H9 (cell line): ENCODE data around the gene ARAP2. TPM values are rescaled to one million over a fixed set of nuclear protein-coding genes. Genes with fewer than 3 reads are reported as not detected.

Experiments used
- DNase-seq: peaks from one replicate; pipeline ENCODE4 v3.0.0-alpha.2; 2017
- H2AFZ ChIP-seq: one replicate; pipeline ENCODE4 v1.6.1; 2013; ENCODE audit warnings: mild to moderate bottlenecking, low read length, control low read depth, moderate library complexity
- H2AK5ac ChIP-seq: 2 replicates; pipeline ENCODE4 v1.6.1; 2013; ENCODE audit warnings: low read length, control low read depth, mixed read lengths; ENCODE audit not compliant: insufficient read length
- H2BK120ac ChIP-seq: one replicate; pipeline ENCODE4 v1.6.1; 2013; ENCODE audit warnings: low read depth, mild to moderate bottlenecking, low read length, control low read depth, inconsistent platforms; ENCODE audit not compliant: poor library complexity, severe bottlenecking
- H2BK12ac ChIP-seq: 2 replicates; pipeline ENCODE4 v1.6.1; 2013; ENCODE audit warnings: low read length, control low read depth, mixed read lengths, low read depth; ENCODE audit not compliant: insufficient read length
- H2BK15ac ChIP-seq: 2 replicates; pipeline ENCODE4 v1.6.1; 2013; ENCODE audit warnings: low read depth, low read length, control low read depth
- H2BK20ac ChIP-seq: one replicate; pipeline ENCODE4 v1.6.1; 2013; ENCODE audit warnings: low read depth, mild to moderate bottlenecking, low read length, control low read depth, inconsistent platforms; ENCODE audit not compliant: poor library complexity, severe bottlenecking
- H2BK5ac ChIP-seq: 2 replicates; pipeline ENCODE4 v1.6.1; 2013; ENCODE audit warnings: low read length, control low read depth, mixed read lengths; ENCODE audit not compliant: insufficient read length
- H3K14ac ChIP-seq: 2 replicates; pipeline ENCODE4 v1.6.1; 2013; ENCODE audit warnings: low read length, control low read depth; ENCODE audit not compliant: insufficient read depth
- H3K18ac ChIP-seq: 2 replicates; pipeline ENCODE4 v1.6.1; 2013; ENCODE audit warnings: low read depth, mild to moderate bottlenecking, mixed read lengths, low read length, control low read depth; ENCODE audit not compliant: insufficient read length
- H3K23ac ChIP-seq: 2 replicates; pipeline ENCODE4 v1.6.1; 2013; ENCODE audit warnings: low read length, control low read depth, mixed read lengths, low read depth; ENCODE audit not compliant: insufficient read length
- H3K23me2 ChIP-seq: 2 replicates; pipeline ENCODE4 v1.6.1; 2013; ENCODE audit warnings: low read depth, mild to moderate bottlenecking, mixed read lengths, low read length, control low read depth; ENCODE audit not compliant: insufficient read length, poor library complexity, severe bottlenecking
- H3K27ac ChIP-seq: 2 replicates; pipeline ENCODE4 v1.5.1; 2013; ENCODE audit warnings: low read length, control low read depth, mixed read lengths, low read depth; ENCODE audit not compliant: insufficient read length
- H3K27me3 ChIP-seq: 2 replicates; pipeline ENCODE4 v1.6.1; 2013; ENCODE audit warnings: low read length, control low read depth, inconsistent platforms; ENCODE audit not compliant: insufficient read depth
- H3K4ac ChIP-seq: 2 replicates; pipeline ENCODE4 v1.6.1; 2013; ENCODE audit warnings: low read depth, mild to moderate bottlenecking, control low read depth, inconsistent platforms, low read length, moderate library complexity
- H3K4me1 ChIP-seq: 2 replicates; pipeline ENCODE4 v1.6.1; 2013; ENCODE audit warnings: low read length, control low read depth, inconsistent platforms; ENCODE audit not compliant: insufficient read depth
- H3K4me2 ChIP-seq: 2 replicates; pipeline ENCODE4 v1.6.1; 2013; ENCODE audit warnings: low read length, control low read depth, mixed read lengths; ENCODE audit not compliant: insufficient read length, insufficient read depth
- H3K56ac ChIP-seq: 2 replicates; pipeline ENCODE4 v1.6.1; 2013; ENCODE audit warnings: low read depth, mild to moderate bottlenecking, mixed read lengths, low read length, control low read depth; ENCODE audit not compliant: insufficient read length
- H3K79me1 ChIP-seq: 2 replicates; pipeline ENCODE4 v1.6.1; 2013; ENCODE audit warnings: low read depth, mild to moderate bottlenecking, moderate library complexity, low read length, control low read depth, inconsistent platforms; ENCODE audit not compliant: insufficient read depth, poor library complexity, severe bottlenecking
- H3K79me2 ChIP-seq: 2 replicates; pipeline ENCODE4 v1.6.1; 2013; ENCODE audit warnings: low read length, control low read depth, inconsistent platforms; ENCODE audit not compliant: insufficient read depth
- H3K9ac ChIP-seq: 2 replicates; pipeline ENCODE4 v1.6.1; 2013; ENCODE audit warnings: low read length, control low read depth, mixed read lengths; ENCODE audit not compliant: insufficient read length; ENCODE audit errors: extremely low read depth
- H3K9me3 ChIP-seq: one replicate; pipeline ENCODE4 v1.6.1; 2013; ENCODE audit warnings: low read depth, low read length, inconsistent platforms; ENCODE audit not compliant: control insufficient read depth
- H3T11ph ChIP-seq: one replicate; pipeline ENCODE4 v1.6.1; 2013; ENCODE audit warnings: mild to moderate bottlenecking, low read length, control low read depth, inconsistent platforms
- H4K20me1 ChIP-seq: one replicate; pipeline ENCODE4 v1.6.1; 2013; ENCODE audit not compliant: control insufficient read depth, insufficient read length, insufficient read depth
- H4K5ac ChIP-seq: 2 replicates; pipeline ENCODE4 v1.6.1; 2013; ENCODE audit warnings: low read depth, mild to moderate bottlenecking, mixed read lengths, low read length, control low read depth; ENCODE audit not compliant: insufficient read length
- H4K8ac ChIP-seq: replicated peaks from 2 replicates; pipeline ENCODE4 v1.6.1; 2013; ENCODE audit warnings: low read length, control low read depth, mixed read lengths, low read depth; ENCODE audit not compliant: insufficient read length
- H4K91ac ChIP-seq: 2 replicates; pipeline ENCODE4 v1.6.1; 2013; ENCODE audit warnings: low read depth, mild to moderate bottlenecking, moderate library complexity, mixed read lengths, low read length, control low read depth; ENCODE audit not compliant: insufficient read length
- H3K27ac Mint-ChIP-seq, 3 experiments: 2 replicates in 2 of 3; 3 replicates in 1 of 3; pipeline ENCODE4 v1.8.0; 2020 to 2021; ENCODE audit warnings: mixed read lengths in 3 of 3, mild to moderate bottlenecking in 1 of 3, moderate library complexity in 1 of 3
- H3K27me3 Mint-ChIP-seq: 2 replicates; pipeline ENCODE4 v1.8.0; 2021; ENCODE audit warnings: low read depth, mild to moderate bottlenecking, moderate library complexity, mixed read lengths
- H3K36me3 Mint-ChIP-seq, 3 experiments: 2 replicates in 2 of 3; 3 replicates in 1 of 3; pipeline ENCODE4 v1.8.0; 2020 to 2021; ENCODE audit warnings: low read depth in 3 of 3, mixed read lengths in 3 of 3; ENCODE audit not compliant: insufficient read depth in 1 of 3
- H3K4me1 Mint-ChIP-seq, 2 experiments: 2 replicates each; pipeline ENCODE4 v1.8.0; 2020; ENCODE audit warnings: mixed read lengths in 2 of 2
- H3K4me3 Mint-ChIP-seq, 2 experiments: 2 replicates in 1 of 2; 3 replicates in 1 of 2; pipeline ENCODE4 v1.8.0; 2020 to 2021; ENCODE audit warnings: mild to moderate bottlenecking in 2 of 2, mixed read lengths in 2 of 2, moderate library complexity in 1 of 2
- H3K9me3 Mint-ChIP-seq, 2 experiments: 2 replicates in 1 of 2; 3 replicates in 1 of 2; pipeline ENCODE4 v1.8.0; 2020; ENCODE audit warnings: mild to moderate bottlenecking in 2 of 2, mixed read lengths in 2 of 2, moderate library complexity in 1 of 2
- WGBS: extraction: QIAGEN DNeasy Blood & Tissue Kit; methylation state at CpG from one replicate; pipeline ENCODE4 v1.1.7; 2013; ENCODE audit warnings: missing lambda C conversion rate, low lambda C conversion rate, mixed read lengths; ENCODE audit not compliant: insufficient read length; ENCODE audit errors: extremely low coverage; 5-methylcytosine and 5-hydroxymethylcytosine counted together
- total RNA-seq: library from RNA; stranded (reverse); gene quantifications from 2 replicates; pipeline ENCODE4 v1.2.1, GENCODE V29; 2021
- TF ChIP-seq, protein P1 (sequence below): fragments of 200-600 bp; sonication (generic); conservative IDR thresholded peaks from 3 replicates; pipeline ENCODE4 v1.8.0; 2021; ENCODE audit warnings: antibody characterized with exemption, mild to moderate bottlenecking

The ARAP2 gene
- total RNA-seq, 1 experiment from 2014 or later = 6.3 TPM

DNA sequence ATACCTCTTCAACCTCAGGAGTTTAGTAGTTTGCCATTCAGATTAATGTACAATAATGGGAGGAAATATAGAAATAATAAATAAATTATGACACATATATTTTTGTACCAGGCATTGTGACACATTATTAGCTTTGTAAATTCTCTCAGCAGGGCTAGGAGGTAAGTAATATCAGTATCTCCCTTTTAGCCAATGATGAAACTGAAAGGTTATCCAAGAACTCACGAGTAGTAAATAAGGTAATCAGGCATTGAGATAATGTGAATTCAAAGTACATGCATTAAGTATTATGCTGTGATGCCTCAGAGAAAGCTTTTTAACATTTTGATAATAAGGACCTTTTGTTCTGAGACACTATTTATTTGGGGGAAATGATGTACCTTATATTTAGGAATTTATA is 5.3 kb upstream of the ARAP2 start:
- Histone ChIP-seq H4K8ac (no peak overlapping the region), H2BK12ac (no peak overlapping the region), H4K5ac (no peak overlapping the region), H3K9ac (no peak overlapping the region), H2BK15ac (no peak overlapping the region), H3K56ac (no peak overlapping the region), H3K18ac (no peak overlapping the region), H2BK5ac (no peak overlapping the region), H2AK5ac (no peak overlapping the region), H4K91ac (no peak overlapping the region), H3K4me2 (no peak overlapping the region), H3K23ac (no peak overlapping the region), H3K14ac (no peak overlapping the region), H2AFZ (no peak overlapping the region), H3K23me2 (no peaks in the 10 kb centered on the region), H2BK120ac (no peak overlapping the region), H3K79me1 (no peaks in the 10 kb centered on the region), H2BK20ac (no peak overlapping the region), H3T11ph (no peak overlapping the region), H3K27ac (no peak overlapping the region), H4K20me1 (no peaks in the 10 kb centered on the region), H3K27me3 (no peaks in the 10 kb centered on the region), H3K9me3 (no peaks in the 10 kb centered on the region), H3K79me2 (no peaks in the 10 kb centered on the region), H3K4ac (no peak overlapping the region), H3K4me1 (no peaks in the 10 kb centered on the region)
- H3K9me3 Mint-ChIP-seq = no peaks in the 10 kb centered on the region
- H3K4me1 Mint-ChIP-seq = peaks cover 0 to 4% of the 10 kb centered on the region in 2 experiments; a peak in 1 of 4 replicates
- TF ChIP-seq, protein P1, sequence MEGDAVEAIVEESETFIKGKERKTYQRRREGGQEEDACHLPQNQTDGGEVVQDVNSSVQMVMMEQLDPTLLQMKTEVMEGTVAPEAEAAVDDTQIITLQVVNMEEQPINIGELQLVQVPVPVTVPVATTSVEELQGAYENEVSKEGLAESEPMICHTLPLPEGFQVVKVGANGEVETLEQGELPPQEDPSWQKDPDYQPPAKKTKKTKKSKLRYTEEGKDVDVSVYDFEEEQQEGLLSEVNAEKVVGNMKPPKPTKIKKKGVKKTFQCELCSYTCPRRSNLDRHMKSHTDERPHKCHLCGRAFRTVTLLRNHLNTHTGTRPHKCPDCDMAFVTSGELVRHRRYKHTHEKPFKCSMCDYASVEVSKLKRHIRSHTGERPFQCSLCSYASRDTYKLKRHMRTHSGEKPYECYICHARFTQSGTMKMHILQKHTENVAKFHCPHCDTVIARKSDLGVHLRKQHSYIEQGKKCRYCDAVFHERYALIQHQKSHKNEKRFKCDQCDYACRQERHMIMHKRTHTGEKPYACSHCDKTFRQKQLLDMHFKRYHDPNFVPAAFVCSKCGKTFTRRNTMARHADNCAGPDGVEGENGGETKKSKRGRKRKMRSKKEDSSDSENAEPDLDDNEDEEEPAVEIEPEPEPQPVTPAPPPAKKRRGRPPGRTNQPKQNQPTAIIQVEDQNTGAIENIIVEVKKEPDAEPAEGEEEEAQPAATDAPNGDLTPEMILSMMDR = no peak
- H3K27me3 Mint-ChIP-seq = peaks cover 20% of the 10 kb centered on the region
- WGBS = no CpG with 5 or more reads among the region's 1 CpG
- H3K36me3 Mint-ChIP-seq = no peaks in the 10 kb centered on the region; a peak in 1 of 7 replicates
- no peak overlapping the region for H3K4me3 Mint-ChIP-seq
- no peak overlapping the region for H3K27ac Mint-ChIP-seq
- DNase-seq = no peak
